ENCODE measurements around the gene LANCL2. TPM values are rescaled to one million over a fixed set of nuclear protein-coding genes. Genes with fewer than 3 reads are reported as not detected.

Gene LANCL2
- total RNA-seq, 1 donor from 2014 or later: 21.5 TPM

- Mint-ChIP-seq H3K9me3 (no peaks in the 10 kb centered on the region), H3K4me1 (peaks cover 8% of the 10 kb centered on the region), H3K27ac (no peak overlapping the region), H3K4me3 (no peak overlapping the region), H3K36me3 (ENCODE audit: low read depth) (peaks cover 45% of the 10 kb centered on the region), H3K27me3 (no peaks in the 10 kb centered on the region)
- TF ChIP-seq CTCF (IDR thresholded peaks at IDR 0.05): no peak
- no peak for ATAC-seq (ENCODE audit: low read depth)
- DNase-seq: no peak
- POLR2A ChIA-PET: no interaction called here
- CTCF ChIA-PET: no interaction called here
- intact Hi-C loops (cut with micrococcal nuclease): loop anchor here (5.0 kb wide), 1 partner anchor 134 kb away; no protein-coding TSS in a partner anchor
Observed at GRCh38 chr7:55448526-55448925, 83.4 kb downstream of the LANCL2 start.

GRCh38 chr7:55449205-55449991 lies 84.3 kb downstream of the LANCL2 start:
- ChIA-PET POLR2A (interaction anchor here (1.1 kb wide), 1 partner anchor 7 kb away, joined by 3 read pairs; no protein-coding TSS in a partner anchor), CTCF (no interaction called here)
- intact Hi-C loops (cut with micrococcal nuclease): loop anchor here (5.0 kb wide), 1 partner anchor 133 kb away; no protein-coding TSS in a partner anchor

GRCh38 chr7:55449992-55450535 lies 84.9 kb downstream of the LANCL2 start:
- H3K4me3 Mint-ChIP-seq: no peak overlapping the region
- intact Hi-C loops (cut with micrococcal nuclease): loop anchor here (5.0 kb wide), 1 partner anchor 132 kb away; no protein-coding TSS in a partner anchor
- no peak for ATAC-seq (ENCODE audit: low read depth)

More at GRCh38 chr7:55449205-55449991, 84.3 kb downstream of the LANCL2 start:
- Mint-ChIP-seq H3K36me3 (ENCODE audit: low read depth) (peaks cover 48% of the 10 kb centered on the region), H3K27me3 (no peaks in the 10 kb centered on the region), H3K4me1 (peaks cover 8% of the 10 kb centered on the region), H3K27ac (no peak overlapping the region), H3K4me3 (no peak overlapping the region), H3K9me3 (no peaks in the 10 kb centered on the region)
- ATAC-seq (ENCODE audit: low read depth) (no peak), DNase-seq (no peak)
- no peak for TF ChIP-seq CTCF (IDR thresholded peaks at IDR 0.05)

GRCh38 chr7:55452971-55453370 lies 87.8 kb downstream of the LANCL2 start:
- POLR2A ChIA-PET: interaction anchor here (1.5 kb wide), 1 partner anchor 81 kb away, joined by 3 read pairs; no protein-coding TSS in a partner anchor

More at GRCh38 chr7:55449992-55450535, 84.9 kb downstream of the LANCL2 start:
- DNase-seq: no peak
- Mint-ChIP-seq H3K4me1 (peaks cover 11% of the 10 kb centered on the region), H3K36me3 (ENCODE audit: low read depth) (peaks cover 52% of the 10 kb centered on the region), H3K27ac (no peak overlapping the region), H3K9me3 (no peaks in the 10 kb centered on the region), H3K27me3 (no peaks in the 10 kb centered on the region)
- no peak for TF ChIP-seq CTCF (IDR thresholded peaks at IDR 0.05)
- CTCF ChIA-PET: no interaction called here
- POLR2A ChIA-PET: interaction anchor here (1.1 kb wide), 1 partner anchor 8 kb away, joined by 3 read pairs; no protein-coding TSS in a partner anchor

More at GRCh38 chr7:55452971-55453370, 87.8 kb downstream of the LANCL2 start:
- TF ChIP-seq CTCF (IDR thresholded peaks at IDR 0.05): no peak
- Mint-ChIP-seq H3K27me3 (no peaks in the 10 kb centered on the region), H3K27ac (peak overlapping the region; percentile 26), H3K4me1 (peaks cover 30% of the 10 kb centered on the region), H3K9me3 (peaks cover 10% of the 10 kb centered on the region), H3K36me3 (ENCODE audit: low read depth) (peaks cover 57% of the 10 kb centered on the region), H3K4me3 (no peak overlapping the region)
- ATAC-seq (ENCODE audit: low read depth) (no peak), DNase-seq (no peak)
- CTCF ChIA-PET: interaction anchor here (0.8 kb wide), 1 partner anchor 621 kb away, joined by 3 read pairs; no protein-coding TSS in a partner anchor
- intact Hi-C loops (cut with micrococcal nuclease): no loop called here

Measured in activated B cell treated with CpG ODN at 0.5 μM for 24 hours (primary cell).